Measurements from ENCODE around the gene OR6C6.
"Not testable (repeated sequence)": the region's sequence is repeated elsewhere in the genome, so short reads cannot be mapped to it uniquely, and the experiment has no call there.

The OR6C6 gene

GRCh38 chr12:55296469-55296868 lies at the start of gene OR6C6:
Gene OR6C6, minus strand, starts transcription at chr12:55296569. Its CDS starts 1,337 bp downstream, at chr12:55295232.
- DNase-seq = no peak

GRCh38 chr12:55336002-55336401 lies 39.6 kb upstream of the OR6C6 start:
- DNase-seq = no peak

- DNase-seq = no peak
Observed at GRCh38 chr12:55330446-55330845, 34.1 kb upstream of the OR6C6 start, which contains the start of gene OR6C3. Gene OR6C3, plus strand, starts transcription at chr12:55330746. Its CDS starts 955 bp downstream, at chr12:55331701.

GRCh38 chr12:55325801-55326200 lies 29.4 kb upstream of the OR6C6 start:
- not testable (repeated sequence) for DNase-seq

GRCh38 chr12:55320201-55320600 lies 23.8 kb upstream of the OR6C6 start:
- no peak for DNase-seq

- DNase-seq = no peak
Observed at GRCh38 chr12:55314043-55314442, 17.7 kb upstream of the OR6C6 start, which contains the start of gene OR6C1. Gene OR6C1, plus strand, starts transcription at chr12:55314343. Its CDS starts 6,257 bp downstream, at chr12:55320600.

GRCh38 chr12:55289999-55290398 lies 6.4 kb downstream of the OR6C6 start:
- no peak for DNase-seq

- DNase-seq = peak in 1 of 58 donors; percentile 2
Observed at GRCh38 chr12:55280991-55281390, 15.4 kb downstream of the OR6C6 start.

GRCh38 chr12:55258303-55258702 lies 38.1 kb downstream of the OR6C6 start:
- no peak for DNase-seq

GRCh38 chr12:55256831-55257230 lies 39.5 kb downstream of the OR6C6 start:
- no peak for DNase-seq

GRCh38 chr12:55253281-55253680 lies 43.1 kb downstream of the OR6C6 start:
- DNase-seq = no peak

GRCh38 chr12:55250944-55251343 lies 45.4 kb downstream of the OR6C6 start:
- no peak for DNase-seq

GRCh38 chr12:55246159-55246558 lies 50.2 kb downstream of the OR6C6 start:
- DNase-seq = no peak

GRCh38 chr12:55244309-55244708 lies 52.1 kb downstream of the OR6C6 start, which contains the start of gene OR6C74:
Gene OR6C74, plus strand, starts transcription at chr12:55244609. Its CDS starts 2,679 bp downstream, at chr12:55247288.
- DNase-seq = no peak

Measured in anterior cingulate cortex (tissue), 58 donors.